Stimulated activated memory B cell treated with anti-CD40 and anti-IgM and Interleukin-4, amounts not matched to agents 10 μg/mL and 1 μg/mL and 100 μg/mL, for 72 hours (primary cell): ENCODE measurements around the gene JOSD1.
A peak's percentile ranks its signal among the peaks of the same experiment; 100 is the strongest.

Source experiments
- ATAC-seq: fragments of 150-1000 bp; cut with Tn5 transposase; 2 replicates; pipeline ENCODE4 v1.10.0; 2021
- H3K27ac Mint-ChIP-seq: one replicate; pipeline ENCODE4 v1.8.0; 2022; ENCODE audit warnings: mild to moderate bottlenecking, mixed read lengths
- H3K27me3 Mint-ChIP-seq: one replicate; pipeline ENCODE4 v1.8.0; 2022; ENCODE audit warnings: mixed read lengths
- H3K36me3 Mint-ChIP-seq: one replicate; pipeline ENCODE4 v1.8.0; 2022; ENCODE audit warnings: mixed read lengths
- H3K4me1 Mint-ChIP-seq: one replicate; pipeline ENCODE4 v1.8.0; 2022; ENCODE audit warnings: mixed read lengths
- H3K4me3 Mint-ChIP-seq: one replicate; pipeline ENCODE4 v1.8.0; 2022; ENCODE audit warnings: mild to moderate bottlenecking, moderate library complexity, mixed read lengths
- H3K9me3 Mint-ChIP-seq: one replicate; pipeline ENCODE4 v1.8.0; 2022; ENCODE audit warnings: mixed read lengths

Gene JOSD1

DNA sequence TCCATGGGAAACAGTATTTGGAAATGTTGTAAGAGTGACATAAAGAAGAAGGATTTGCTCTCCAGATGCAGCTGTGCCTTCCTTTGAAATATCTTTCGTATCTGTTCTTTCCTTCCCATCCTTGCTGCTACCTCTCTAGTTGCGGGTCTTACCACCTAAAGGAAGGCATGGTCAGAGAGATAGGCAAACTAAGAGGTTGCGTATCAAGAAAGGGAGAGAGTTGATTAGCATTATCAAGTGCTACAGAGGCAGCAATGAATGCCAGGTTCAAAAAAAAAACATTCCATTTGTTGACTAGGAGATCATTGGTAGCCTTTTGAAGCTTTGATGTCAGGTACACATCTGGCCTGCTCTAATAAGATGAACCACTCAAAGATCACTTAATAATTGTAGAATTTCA, 9.6 kb upstream of the JOSD1 start:
- no peak for ATAC-seq
- Mint-ChIP-seq H3K4me3 (no peak overlapping the region), H3K4me1 (peaks cover 80% of the 10 kb centered on the region), H3K27ac (no peak overlapping the region), H3K27me3 (no peaks in the 10 kb centered on the region), H3K9me3 (no peaks in the 10 kb centered on the region), H3K36me3 (peaks cover 33% of the 10 kb centered on the region)

GRCh38 chr22:38709306-38709705, 8.6 kb upstream of the JOSD1 start:
- ATAC-seq = no peak
- Mint-ChIP-seq H3K27me3 (no peaks in the 10 kb centered on the region), H3K4me3 (peak overlapping the region; percentile 67), H3K36me3 (peaks cover 23% of the 10 kb centered on the region), H3K4me1 (peaks cover 75% of the 10 kb centered on the region), H3K27ac (peak overlapping the region; percentile 80), H3K9me3 (no peaks in the 10 kb centered on the region)

- Mint-ChIP-seq H3K4me1 (peaks cover 62% of the 10 kb centered on the region), H3K36me3 (peaks cover 18% of the 10 kb centered on the region), H3K9me3 (no peaks in the 10 kb centered on the region), H3K4me3 (peak overlapping the region; percentile 91), H3K27ac (peak overlapping the region; percentile 80), H3K27me3 (no peaks in the 10 kb centered on the region)
- ATAC-seq = no peak
These were observed 7.2 kb upstream of the JOSD1 start for GRCh38 chr22:38707984-38708383.

DNA sequence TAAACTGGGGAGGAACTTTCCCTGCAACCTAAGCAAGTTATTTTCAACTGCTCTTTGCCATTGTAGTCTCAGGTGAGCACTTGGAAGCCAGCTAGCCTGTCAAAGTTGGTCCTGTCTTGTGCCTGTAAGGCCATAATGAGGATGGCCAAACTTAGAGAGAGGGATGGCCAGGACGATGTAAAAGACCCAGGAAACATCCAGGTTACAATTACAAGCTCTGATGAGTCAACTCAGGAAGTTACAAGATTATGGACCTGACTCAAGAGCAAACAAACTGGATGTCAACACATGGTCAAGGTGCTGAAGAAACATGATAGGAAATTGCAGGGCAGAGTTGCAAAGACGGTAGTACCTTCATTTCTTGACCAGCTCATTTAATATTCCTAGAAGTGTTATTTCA, 6.6 kb upstream of the JOSD1 start:
- no peak for ATAC-seq
- H3K4me1 Mint-ChIP-seq = peaks cover 56% of the 10 kb centered on the region
- no peaks in the 10 kb centered on the region for H3K27me3 Mint-ChIP-seq
- peak overlapping the region; percentile 91 for H3K4me3 Mint-ChIP-seq
- H3K9me3 Mint-ChIP-seq = no peaks in the 10 kb centered on the region
- H3K27ac Mint-ChIP-seq = peak overlapping the region; percentile 80
- peaks cover 15% of the 10 kb centered on the region for H3K36me3 Mint-ChIP-seq

GRCh38 chr22:38706901-38707195, 6.1 kb upstream of the JOSD1 start:
- Mint-ChIP-seq H3K4me1 (peaks cover 51% of the 10 kb centered on the region), H3K36me3 (peaks cover 10% of the 10 kb centered on the region), H3K27me3 (no peaks in the 10 kb centered on the region), H3K9me3 (no peaks in the 10 kb centered on the region), H3K4me3 (peak overlapping the region; percentile 91), H3K27ac (peak overlapping the region; percentile 80)
- ATAC-seq = no peak

DNA sequence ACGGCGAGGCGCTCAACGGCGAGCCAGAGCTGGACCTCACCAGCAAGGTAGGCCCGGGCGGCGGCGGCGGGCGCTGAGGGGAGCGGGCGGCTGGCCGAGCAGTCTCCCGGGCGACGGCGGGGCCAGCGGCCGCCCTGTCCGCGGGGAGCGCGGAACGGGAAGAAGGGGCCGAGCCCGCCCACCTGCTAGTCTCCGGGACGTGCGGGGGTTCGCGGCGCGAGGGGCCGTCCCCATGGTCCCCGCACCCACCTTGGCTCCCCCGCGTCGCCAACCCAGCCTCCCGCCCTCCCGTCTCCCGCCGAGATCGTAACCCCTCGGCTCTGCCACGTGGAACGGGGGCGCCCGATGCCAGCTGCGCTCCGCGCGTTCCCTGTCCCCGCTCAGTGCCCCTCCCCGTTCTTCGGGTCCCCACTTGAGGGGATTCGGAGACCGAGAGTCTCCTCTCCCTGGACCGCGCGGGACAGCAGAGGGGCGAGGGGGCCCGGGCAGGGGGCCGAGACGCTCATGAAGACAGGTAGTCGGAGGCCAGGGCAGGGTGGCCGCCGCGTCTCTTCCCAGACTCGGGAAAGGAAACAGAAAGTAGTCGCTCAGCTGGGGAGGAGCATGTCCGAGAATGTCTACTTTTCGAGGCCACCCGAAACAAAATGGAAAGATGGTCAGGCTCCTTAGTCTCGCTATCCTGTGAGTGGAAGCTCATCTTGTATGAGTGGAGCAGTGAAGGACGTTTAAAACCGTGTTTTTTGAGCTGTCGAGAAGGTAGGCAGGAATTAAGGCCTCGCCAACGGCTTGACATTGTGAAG, 5.6 kb upstream of the JOSD1 start:
- Mint-ChIP-seq H3K4me3 (peak overlapping the region; percentile 91), H3K4me1 (peaks cover 53% of the 10 kb centered on the region), H3K9me3 (no peaks in the 10 kb centered on the region), H3K36me3 (peaks cover 8% of the 10 kb centered on the region), H3K27me3 (no peaks in the 10 kb centered on the region), H3K27ac (peak overlapping the region; percentile 80)
- peak; percentile 1 for ATAC-seq

DNA sequence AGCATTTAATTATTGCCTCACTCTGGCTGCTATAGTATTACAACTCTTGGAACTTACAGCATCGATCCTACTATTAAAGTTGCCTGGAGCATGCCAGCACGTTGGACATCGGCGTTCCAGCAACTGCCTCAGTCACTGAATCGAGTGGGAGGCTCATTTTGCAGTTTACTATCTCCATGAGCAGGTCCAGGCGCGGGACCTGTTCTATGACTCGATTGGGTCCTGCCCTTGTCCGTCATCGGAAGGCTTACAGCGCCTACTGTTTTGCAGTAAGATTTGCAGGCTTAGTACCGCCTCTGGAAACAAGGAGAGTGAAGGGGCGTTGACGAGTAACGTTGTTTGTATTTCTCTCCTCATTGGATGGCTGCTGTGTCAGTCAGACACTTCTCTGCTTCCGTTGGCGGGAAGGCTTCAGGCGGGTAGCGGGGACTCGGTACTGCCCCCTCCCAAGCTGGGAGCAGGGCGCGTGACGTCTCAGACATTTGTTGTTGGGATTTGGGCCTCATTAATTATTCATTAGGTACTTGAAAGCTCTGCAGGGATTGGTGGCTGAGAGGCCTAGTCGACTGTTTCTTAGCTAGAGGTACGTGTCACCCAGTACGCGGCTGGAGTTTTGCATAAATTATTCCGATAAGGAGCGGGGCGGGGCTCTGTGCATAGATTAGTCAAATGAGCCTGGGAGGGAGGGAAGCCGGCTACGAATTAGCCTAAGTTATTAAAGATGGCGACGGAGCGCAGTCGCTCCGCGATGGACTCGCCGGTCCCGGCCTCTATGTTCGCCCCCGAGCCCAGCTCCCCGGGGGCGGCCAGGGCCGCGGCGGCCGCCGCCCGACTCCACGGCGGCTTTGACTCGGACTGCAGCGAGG, 4.7 kb upstream of the JOSD1 start, which contains the start of gene GTPBP1:
TSS of gene GTPBP1 (plus strand) at position 710 of the 866 bp plus-strand sequence. CDS start at position 722, 12 bp downstream.
- Mint-ChIP-seq H3K27ac (peak within 1 kb of the TSS; percentile 80), H3K9me3 (no peaks in the 10 kb centered on the region), H3K4me3 (peak within 1 kb of the TSS; percentile 91), H3K4me1 (peaks cover 48% of the 10 kb centered on the region), H3K27me3 (no peaks in the 10 kb centered on the region), H3K36me3 (no peaks in the 10 kb centered on the region)
- ATAC-seq = peak; percentile 89

DNA sequence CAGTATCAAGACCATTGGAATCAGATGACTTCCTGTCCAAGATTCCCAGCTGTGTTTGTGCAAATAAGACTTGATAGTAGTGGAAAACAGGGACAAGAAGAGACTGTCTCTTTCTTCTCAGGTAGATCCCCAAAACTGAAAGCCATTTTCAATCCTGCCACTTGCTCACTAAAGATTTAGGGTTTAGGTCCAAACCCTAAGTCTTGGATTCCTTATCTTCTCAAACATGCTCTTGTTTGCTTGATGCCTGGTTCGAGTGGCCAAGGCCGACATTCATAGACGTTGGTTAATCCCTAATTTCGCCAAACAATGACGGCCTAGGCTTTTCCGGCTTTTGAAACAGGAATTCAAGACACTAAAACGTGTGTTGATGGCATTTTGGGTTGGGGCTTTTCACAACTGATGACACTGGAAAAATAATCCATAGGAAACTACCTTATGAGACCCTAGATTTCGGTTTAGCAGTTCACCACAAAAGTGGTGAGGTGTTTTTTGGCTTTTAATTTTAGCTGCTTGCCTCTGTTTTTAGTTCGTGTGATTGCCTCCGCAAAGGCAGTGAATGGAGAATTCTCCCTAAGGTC, 4.0 kb upstream of the JOSD1 start:
- peak overlapping the region; percentile 91 for H3K4me3 Mint-ChIP-seq
- no peaks in the 10 kb centered on the region for H3K27me3 Mint-ChIP-seq
- no peaks in the 10 kb centered on the region for H3K9me3 Mint-ChIP-seq
- H3K36me3 Mint-ChIP-seq = no peaks in the 10 kb centered on the region
- no peak for ATAC-seq
- peaks cover 52% of the 10 kb centered on the region for H3K4me1 Mint-ChIP-seq
- H3K27ac Mint-ChIP-seq = peak overlapping the region; percentile 80

GRCh38 chr22:38700270-38700788, 414 bp downstream of the JOSD1 start:
- Mint-ChIP-seq H3K9me3 (no peaks in the 10 kb centered on the region), H3K27me3 (no peaks in the 10 kb centered on the region), H3K4me3 (peak overlapping the region; percentile 92), H3K4me1 (peaks cover 55% of the 10 kb centered on the region), H3K36me3 (peaks cover 14% of the 10 kb centered on the region), H3K27ac (peak overlapping the region; percentile 98)
- no peak for ATAC-seq

DNA sequence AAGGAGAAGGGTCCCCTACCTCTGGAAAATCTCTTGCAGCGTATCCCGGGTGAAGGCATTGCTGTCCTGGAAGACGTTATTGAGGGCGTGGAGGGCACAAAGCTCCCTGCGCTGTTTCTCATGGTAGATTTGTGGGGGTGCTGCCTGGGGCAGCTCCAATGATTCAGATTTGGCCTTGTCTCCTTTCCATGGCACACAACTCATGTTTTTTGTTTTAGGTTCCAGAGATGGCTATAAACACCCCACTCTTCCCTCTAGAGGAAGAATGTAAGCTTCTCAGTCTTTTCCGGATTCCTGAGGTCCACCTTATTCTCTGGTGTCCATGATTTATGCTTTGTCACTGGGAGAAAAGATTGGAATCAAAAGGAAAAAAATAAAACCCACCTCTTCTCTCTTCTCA, 959 bp downstream of the JOSD1 start:
- H3K27me3 Mint-ChIP-seq = no peaks in the 10 kb centered on the region
- H3K4me1 Mint-ChIP-seq = peaks cover 55% of the 10 kb centered on the region
- peak overlapping the region; percentile 92 for H3K4me3 Mint-ChIP-seq

GRCh38 chr22:38699143-38699542, 1.6 kb downstream of the JOSD1 start:
- peak overlapping the region; percentile 98 for H3K27ac Mint-ChIP-seq
- H3K9me3 Mint-ChIP-seq = no peaks in the 10 kb centered on the region
- no peak for ATAC-seq
- peak overlapping the region; percentile 92 for H3K4me3 Mint-ChIP-seq
- peaks cover 24% of the 10 kb centered on the region for H3K36me3 Mint-ChIP-seq
- H3K4me1 Mint-ChIP-seq = peaks cover 61% of the 10 kb centered on the region
- H3K27me3 Mint-ChIP-seq = no peaks in the 10 kb centered on the region

More for the DNA sequence above, 959 bp downstream of the JOSD1 start:
- Mint-ChIP-seq H3K36me3 (peaks cover 19% of the 10 kb centered on the region), H3K9me3 (no peaks in the 10 kb centered on the region), H3K27ac (peak overlapping the region; percentile 98)
- ATAC-seq = no peak

DNA sequence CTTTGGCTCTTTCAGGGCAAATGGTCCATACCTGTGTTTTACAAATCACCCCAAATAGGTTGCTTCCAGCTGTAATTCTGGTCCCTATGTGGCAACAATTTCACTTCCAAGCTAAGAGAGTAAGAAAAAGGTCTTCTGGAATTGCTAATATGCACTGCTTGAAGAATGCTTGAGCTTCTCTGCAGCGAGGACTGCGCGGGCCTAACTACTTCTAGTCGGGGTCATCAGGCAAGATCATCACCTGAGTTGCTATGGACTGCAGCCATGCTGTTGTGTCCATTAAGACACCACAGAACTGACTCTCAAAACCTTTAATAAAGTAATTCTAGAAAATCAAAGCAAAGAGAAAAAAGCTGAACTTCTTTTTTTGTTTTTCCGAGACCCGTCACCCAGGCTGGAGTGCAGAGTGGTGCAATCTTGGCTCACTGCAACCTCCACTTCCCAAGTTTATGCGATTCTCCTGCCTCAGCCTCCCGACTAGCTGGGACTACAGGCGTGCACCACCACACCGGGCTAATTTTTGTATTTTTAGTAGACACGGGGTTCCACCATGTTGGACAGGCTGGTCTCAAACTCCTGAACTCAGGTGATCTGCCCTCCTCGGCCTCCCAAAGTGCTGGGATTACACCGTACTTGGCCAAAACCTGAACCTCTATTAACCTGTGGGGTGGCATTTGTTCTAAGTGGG, 2.2 kb downstream of the JOSD1 start:
- Mint-ChIP-seq H3K4me3 (peak overlapping the region; percentile 92), H3K36me3 (peaks cover 26% of the 10 kb centered on the region), H3K9me3 (no peaks in the 10 kb centered on the region), H3K4me1 (peaks cover 66% of the 10 kb centered on the region), H3K27me3 (no peaks in the 10 kb centered on the region), H3K27ac (peak overlapping the region; percentile 98)
- no peak for ATAC-seq

DNA sequence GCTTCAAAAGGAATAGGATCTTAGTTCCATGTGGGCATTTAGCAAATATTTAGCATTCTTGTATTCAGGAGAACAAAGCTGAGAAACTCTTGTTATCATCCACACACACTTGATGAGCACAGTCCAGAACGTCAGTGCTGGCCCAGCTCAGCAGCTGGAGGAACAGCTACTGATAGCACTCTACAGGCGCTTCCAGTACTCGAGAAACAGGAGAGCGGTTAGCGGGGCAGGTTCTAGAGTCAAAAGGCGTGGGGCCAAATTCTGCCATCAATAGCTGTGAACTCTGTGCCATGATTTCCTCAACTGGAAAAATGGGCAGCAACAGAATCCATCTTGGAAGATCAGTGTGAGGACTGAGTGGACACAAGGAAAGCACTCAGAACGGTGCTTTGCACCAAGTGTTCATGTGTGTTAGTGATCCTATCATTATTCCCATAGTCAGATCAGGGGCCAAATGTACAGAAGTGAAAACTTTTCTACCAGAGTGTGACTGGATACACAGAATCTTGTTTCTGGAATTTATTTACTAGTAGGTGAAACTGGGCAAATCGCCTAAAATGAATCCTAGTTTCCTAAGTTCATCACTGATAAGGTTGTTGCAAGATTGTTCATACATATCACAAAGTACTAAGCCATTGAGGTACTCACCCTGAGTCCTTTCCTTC, 3.2 kb downstream of the JOSD1 start:
- ATAC-seq = no peak
- H3K27me3 Mint-ChIP-seq = no peaks in the 10 kb centered on the region
- H3K9me3 Mint-ChIP-seq = no peaks in the 10 kb centered on the region
- H3K4me3 Mint-ChIP-seq = peak overlapping the region; percentile 57
- H3K36me3 Mint-ChIP-seq = peaks cover 33% of the 10 kb centered on the region
- peaks cover 74% of the 10 kb centered on the region for H3K4me1 Mint-ChIP-seq
- peak overlapping the region; percentile 46 for H3K27ac Mint-ChIP-seq
